Type B pancreatic cell (in vitro differentiated cells): Measurements from ENCODE around the gene ARHGAP4. TPM values are rescaled to one million over a fixed set of nuclear protein-coding genes. Genes with fewer than 3 reads are reported as not detected.
A peak's percentile ranks its signal among the peaks of the same experiment; 100 is the strongest.

Experiments used
- DNase-seq: peaks from one replicate; pipeline ENCODE4 v3.0.0; 2021; ENCODE audit warnings: mixed read lengths; ENCODE audit not compliant: unreplicated experiment; ENCODE audit errors: extremely low spot score
- H3K27ac Mint-ChIP-seq: 2 replicates; pipeline ENCODE4 v1.8.0; 2021; ENCODE audit warnings: mild to moderate bottlenecking, mixed read lengths
- H3K27me3 Mint-ChIP-seq: 2 replicates; pipeline ENCODE4 v1.8.0; 2021; ENCODE audit warnings: mixed read lengths
- H3K36me3 Mint-ChIP-seq: 2 replicates; pipeline ENCODE4 v1.8.0; 2021; ENCODE audit warnings: mixed read lengths
- H3K4me1 Mint-ChIP-seq: one replicate; pipeline ENCODE4 v1.8.0; 2021; ENCODE audit warnings: mixed read lengths; ENCODE audit not compliant: unreplicated experiment
- H3K4me3 Mint-ChIP-seq: 2 replicates; pipeline ENCODE4 v1.8.0; 2021; ENCODE audit warnings: mild to moderate bottlenecking, mixed read lengths
- H3K9me3 Mint-ChIP-seq: 2 replicates; pipeline ENCODE4 v1.8.0; 2021; ENCODE audit warnings: mixed read lengths
- total RNA-seq: library from RNA; stranded (reverse); gene quantifications from 2 replicates; pipeline ENCODE4 v1.2.1, GENCODE V29; 2021; ENCODE audit warnings: low replicate concordance
- TF ChIP-seq, protein P1 (sequence below): fragments of 200-600 bp; sonication (generic); conservative IDR thresholded peaks from 2 replicates; pipeline ENCODE4 v1.5.0; 2021; ENCODE audit warnings: antibody characterized with exemption, mild to moderate bottlenecking

ARHGAP4 gene
- total RNA-seq, 1 donor from 2014 or later, result 8.8 TPM

DNA sequence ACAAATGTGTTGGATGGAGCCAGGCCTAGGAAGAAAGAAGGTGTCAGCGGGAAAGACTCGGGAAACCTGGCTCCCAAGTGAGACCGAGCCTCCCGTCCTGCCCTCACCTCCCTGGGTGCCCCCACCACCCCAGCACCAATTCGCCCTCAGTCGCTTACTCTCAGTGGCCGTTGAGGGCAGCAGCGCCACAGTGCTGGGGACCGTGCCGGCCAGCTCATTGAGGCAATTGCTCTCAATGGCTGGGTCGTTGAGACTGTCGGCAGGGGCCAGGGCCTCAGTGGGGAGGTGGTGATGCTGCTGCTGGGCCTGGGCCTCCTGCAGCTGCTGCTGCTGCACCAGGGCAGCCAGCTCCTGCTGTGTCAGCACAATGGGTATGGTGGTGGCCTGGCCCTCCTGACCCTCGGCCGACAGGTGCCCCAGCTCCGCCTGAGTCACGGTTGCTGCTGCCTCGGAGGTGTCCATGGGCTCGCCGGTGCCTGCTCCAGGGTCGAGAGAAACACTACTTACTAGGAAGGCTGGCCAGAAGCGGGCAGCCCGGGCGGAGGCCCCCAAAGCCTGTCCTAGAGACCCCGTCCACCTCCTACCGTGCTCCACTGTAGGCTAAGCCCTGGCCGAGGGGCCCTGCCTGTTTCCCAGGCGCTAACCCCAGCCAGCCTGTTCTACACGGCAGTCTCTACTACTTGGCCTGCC, 25.8 kb upstream of the ARHGAP4 start:
- no peak for DNase-seq
- H3K27me3 Mint-ChIP-seq, result no peaks in the 10 kb centered on the region
- H3K36me3 Mint-ChIP-seq, result peaks cover 12% of the 10 kb centered on the region
- H3K27ac Mint-ChIP-seq, result no peak overlapping the region
- H3K9me3 Mint-ChIP-seq, result no peaks in the 10 kb centered on the region
- TF ChIP-seq, protein P1, sequence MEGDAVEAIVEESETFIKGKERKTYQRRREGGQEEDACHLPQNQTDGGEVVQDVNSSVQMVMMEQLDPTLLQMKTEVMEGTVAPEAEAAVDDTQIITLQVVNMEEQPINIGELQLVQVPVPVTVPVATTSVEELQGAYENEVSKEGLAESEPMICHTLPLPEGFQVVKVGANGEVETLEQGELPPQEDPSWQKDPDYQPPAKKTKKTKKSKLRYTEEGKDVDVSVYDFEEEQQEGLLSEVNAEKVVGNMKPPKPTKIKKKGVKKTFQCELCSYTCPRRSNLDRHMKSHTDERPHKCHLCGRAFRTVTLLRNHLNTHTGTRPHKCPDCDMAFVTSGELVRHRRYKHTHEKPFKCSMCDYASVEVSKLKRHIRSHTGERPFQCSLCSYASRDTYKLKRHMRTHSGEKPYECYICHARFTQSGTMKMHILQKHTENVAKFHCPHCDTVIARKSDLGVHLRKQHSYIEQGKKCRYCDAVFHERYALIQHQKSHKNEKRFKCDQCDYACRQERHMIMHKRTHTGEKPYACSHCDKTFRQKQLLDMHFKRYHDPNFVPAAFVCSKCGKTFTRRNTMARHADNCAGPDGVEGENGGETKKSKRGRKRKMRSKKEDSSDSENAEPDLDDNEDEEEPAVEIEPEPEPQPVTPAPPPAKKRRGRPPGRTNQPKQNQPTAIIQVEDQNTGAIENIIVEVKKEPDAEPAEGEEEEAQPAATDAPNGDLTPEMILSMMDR, result no peak
- no peak overlapping the region for H3K4me3 Mint-ChIP-seq
- peaks cover 17% of the 10 kb centered on the region for H3K4me1 Mint-ChIP-seq

DNA sequence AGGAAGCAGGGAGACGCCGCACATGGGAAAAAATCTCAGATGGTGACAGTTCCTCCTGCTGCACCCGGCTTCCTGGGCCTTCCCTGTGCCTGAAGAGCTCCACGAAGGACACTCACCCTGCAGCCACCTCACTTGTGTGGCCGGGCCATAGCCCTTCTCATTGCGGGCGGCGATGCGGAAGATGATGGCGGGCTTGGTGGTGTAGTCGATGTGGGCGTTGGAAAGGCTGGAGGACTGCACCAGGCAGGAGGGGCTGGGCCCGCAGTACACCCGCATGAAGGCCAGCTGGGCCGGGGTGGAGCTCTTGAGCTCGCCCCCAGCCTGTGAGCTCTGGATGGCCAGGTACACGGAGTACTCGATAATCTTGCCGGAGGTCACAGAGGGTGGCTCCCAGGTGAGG, 24.1 kb upstream of the ARHGAP4 start:
- H3K4me1 Mint-ChIP-seq, result peaks cover 17% of the 10 kb centered on the region
- peak overlapping the region; percentile 55 for H3K27ac Mint-ChIP-seq
- TF ChIP-seq, protein P1, result no peak
- no peak for DNase-seq
- no peaks in the 10 kb centered on the region for H3K27me3 Mint-ChIP-seq
- H3K4me3 Mint-ChIP-seq, result no peak overlapping the region
- peaks cover 10% of the 10 kb centered on the region for H3K36me3 Mint-ChIP-seq
- H3K9me3 Mint-ChIP-seq, result no peaks in the 10 kb centered on the region

DNA sequence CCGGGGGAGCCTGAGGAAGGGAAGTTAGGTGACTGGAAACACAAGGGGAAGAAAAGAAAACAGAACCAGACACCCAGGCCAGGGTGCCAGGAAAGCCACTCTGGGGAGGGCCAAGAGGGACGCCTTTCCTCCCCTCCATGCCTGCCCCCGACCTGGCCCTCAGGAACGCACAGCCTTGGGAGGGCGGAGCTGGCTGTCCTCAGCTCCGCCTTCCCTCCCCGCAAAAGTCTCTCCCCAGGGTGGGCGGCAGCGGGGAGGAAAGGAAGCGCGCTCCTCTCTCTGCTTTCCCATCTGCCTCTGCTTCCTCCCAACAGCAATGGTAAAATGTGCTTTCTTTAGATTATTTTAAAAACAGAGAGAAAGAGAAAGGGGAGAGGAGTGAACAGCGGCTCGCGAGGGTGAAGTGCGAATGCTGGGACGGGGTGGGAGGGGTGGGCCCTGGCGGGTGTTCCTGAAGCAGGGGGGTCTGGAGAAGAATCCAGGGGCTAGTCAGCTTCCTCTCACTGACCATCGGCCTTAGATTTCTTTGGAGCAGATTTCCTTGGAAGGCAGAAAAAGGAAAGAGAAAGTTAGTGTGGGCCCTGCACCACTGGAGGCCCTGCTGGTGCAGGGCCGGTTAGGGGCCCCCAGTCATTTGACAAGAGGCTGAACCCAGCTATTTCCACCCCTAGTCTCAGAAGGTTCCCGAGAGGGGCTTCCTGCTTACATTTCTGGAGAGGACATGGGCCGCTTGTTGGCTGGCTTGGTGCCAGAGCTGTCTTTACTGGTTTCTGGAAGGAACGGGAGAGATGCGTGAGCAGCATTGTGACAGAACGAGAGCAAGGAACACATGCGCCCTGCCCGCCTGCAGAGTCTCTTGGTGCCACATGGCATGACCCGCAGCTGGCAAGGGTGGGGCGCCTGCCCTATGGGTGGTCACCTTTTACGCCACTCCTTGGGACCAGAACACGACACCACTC, 23.1 kb upstream of the ARHGAP4 start:
- Mint-ChIP-seq H3K36me3 (peaks cover 8% of the 10 kb centered on the region), H3K27ac (peak overlapping the region; percentile 75), H3K9me3 (no peaks in the 10 kb centered on the region), H3K27me3 (no peaks in the 10 kb centered on the region), H3K4me3 (no peak overlapping the region), H3K4me1 (peaks cover 17% of the 10 kb centered on the region)
- TF ChIP-seq, protein P1, result no peak
- DNase-seq, result no peak

DNA sequence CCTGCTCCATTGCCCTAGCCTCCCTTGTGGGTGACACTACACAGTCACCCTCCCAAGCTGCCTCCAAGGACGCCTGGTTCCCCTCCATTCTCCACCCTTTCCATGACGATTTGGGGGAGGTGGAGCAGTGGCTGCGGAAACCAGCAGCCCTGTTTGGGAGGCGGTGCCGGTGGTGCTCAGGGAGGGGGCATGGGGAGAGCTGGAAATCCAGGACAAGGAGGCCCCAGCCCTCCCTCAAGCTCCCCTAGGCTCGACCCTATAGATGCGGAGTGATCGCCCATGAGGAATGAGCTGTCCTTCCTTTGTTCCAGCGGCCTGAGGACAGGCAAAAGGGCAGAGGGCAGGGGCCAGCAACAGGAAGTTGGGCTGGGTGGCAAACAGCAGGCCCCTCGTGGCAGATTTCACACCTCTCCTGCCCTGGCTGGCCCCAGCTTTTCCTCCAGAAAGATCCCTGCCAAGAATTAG, 22.0 kb upstream of the ARHGAP4 start:
- H3K27ac Mint-ChIP-seq, result peak overlapping the region; percentile 75
- DNase-seq, result no peak
- H3K9me3 Mint-ChIP-seq, result no peaks in the 10 kb centered on the region
- no peaks in the 10 kb centered on the region for H3K27me3 Mint-ChIP-seq
- H3K36me3 Mint-ChIP-seq, result peaks cover 8% of the 10 kb centered on the region
- H3K4me1 Mint-ChIP-seq, result peaks cover 17% of the 10 kb centered on the region
- no peak overlapping the region for H3K4me3 Mint-ChIP-seq
- TF ChIP-seq, protein P1, result no peak

DNA sequence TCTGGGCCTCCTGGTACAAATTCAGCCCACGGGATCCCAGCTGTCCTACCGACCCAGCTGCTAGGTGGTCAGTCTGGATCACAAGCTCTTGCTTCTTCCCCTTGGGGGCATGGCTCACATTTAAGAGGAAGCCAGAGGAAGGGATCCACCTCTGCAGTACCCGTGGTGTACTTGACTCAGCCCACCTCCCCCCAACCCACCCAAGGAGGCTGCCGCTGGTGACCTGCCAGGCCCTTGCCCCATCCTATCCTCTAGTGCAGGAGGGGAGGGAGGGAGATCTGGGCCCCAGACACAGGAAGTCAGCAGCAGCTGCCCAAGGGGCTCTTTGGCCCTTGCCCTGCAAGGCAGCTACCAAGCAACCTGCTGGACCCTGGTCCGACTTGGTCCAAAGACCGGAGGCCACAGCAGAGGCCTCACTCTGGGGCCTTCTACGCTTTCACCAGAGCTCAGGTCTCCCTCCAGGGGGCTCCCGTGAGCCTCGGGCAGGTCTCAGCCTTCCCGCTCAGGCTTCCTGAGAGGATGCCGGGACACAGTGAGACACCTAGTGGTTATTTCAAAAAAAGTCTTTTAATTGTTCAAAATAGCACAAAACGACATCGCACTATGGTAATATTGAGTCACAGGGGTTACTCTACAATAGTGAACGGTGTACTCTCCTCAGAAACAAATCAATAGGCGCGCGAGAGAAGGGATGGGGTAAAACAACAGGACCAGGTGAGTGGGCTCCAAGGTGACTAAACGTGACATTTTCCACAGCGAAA, 21.1 kb upstream of the ARHGAP4 start:
- peaks cover 17% of the 10 kb centered on the region for H3K4me1 Mint-ChIP-seq
- no peak overlapping the region for H3K4me3 Mint-ChIP-seq
- peaks cover 8% of the 10 kb centered on the region for H3K36me3 Mint-ChIP-seq
- DNase-seq, result no peak
- H3K9me3 Mint-ChIP-seq, result no peaks in the 10 kb centered on the region
- TF ChIP-seq, protein P1, result peak; percentile 87
- H3K27ac Mint-ChIP-seq, result peak overlapping the region; percentile 65
- H3K27me3 Mint-ChIP-seq, result no peaks in the 10 kb centered on the region
